Liver (tissue), 9 donors: ENCODE data around the gene CAMK1D. TPM values are rescaled to one million over a fixed set of nuclear protein-coding genes. Genes with fewer than 3 reads are reported as not detected.

Experiments
- DNase-seq: peaks from one replicate; pipeline ENCODE4 v3.0.0-alpha.2; 2017; ENCODE audit warnings: low spot score
- H3K27ac ChIP-seq, 2 donors: one replicate each; pipeline ENCODE4 v1.7.0; 2013; ENCODE audit warnings: inconsistent platforms in 2 of 2, low read length in 2 of 2, control low read depth in 1 of 2, low read depth in 1 of 2, mild to moderate bottlenecking in 1 of 2
- H3K27me3 ChIP-seq, 4 donors: one replicate each; pipeline versions ENCODE4 v1.6.1 to v1.7.0; 2013; ENCODE audit warnings: low read length in 3 of 4, inconsistent platforms in 1 of 4, mild to moderate bottlenecking in 1 of 4, moderate library complexity in 1 of 4; ENCODE audit not compliant: control insufficient read depth in 4 of 4, insufficient read depth in 4 of 4
- H3K36me3 ChIP-seq, 4 donors: one replicate each; pipeline versions ENCODE4 v1.6.1 to v1.7.0; 2013; ENCODE audit warnings: low read length in 3 of 4, mild to moderate bottlenecking in 3 of 4, low read depth in 1 of 4, moderate library complexity in 1 of 4; ENCODE audit not compliant: control insufficient read depth in 4 of 4, insufficient read depth in 3 of 4
- H3K4me1 ChIP-seq, 4 donors: one replicate each; pipeline versions ENCODE4 v1.6.1 to v1.7.0; 2013; ENCODE audit warnings: low read length in 3 of 4, mild to moderate bottlenecking in 3 of 4, moderate library complexity in 1 of 4; ENCODE audit not compliant: control insufficient read depth in 4 of 4, insufficient read depth in 4 of 4
- H3K4me3 ChIP-seq, 3 donors: one replicate each; pipeline versions ENCODE4 v1.6.1 to v1.7.0; 2013; ENCODE audit warnings: low read length in 3 of 3, control low read depth in 1 of 3, low read depth in 1 of 3, mild to moderate bottlenecking in 1 of 3
- H3K9ac ChIP-seq, 2 donors: one replicate each; pipeline ENCODE4 v1.7.0; 2013; ENCODE audit warnings: low read length in 2 of 2, mild to moderate bottlenecking in 2 of 2, moderate library complexity in 2 of 2, control low read depth in 1 of 2, low read depth in 1 of 2
- H3K9me3 ChIP-seq, 4 donors: one replicate each; pipeline versions ENCODE4 v1.6.1 to v1.7.0; 2013; ENCODE audit warnings: low read length in 3 of 4; ENCODE audit not compliant: control insufficient read depth in 4 of 4
- ATF3 ChIP-seq: IDR thresholded peaks from 2 replicates; pipeline ENCODE4 v1.6.1; 2016; ENCODE audit warnings: antibody characterized with exemption
- FOXA2 ChIP-seq: IDR thresholded peaks from 2 replicates; pipeline ENCODE4 v1.6.1; 2016; ENCODE audit warnings: antibody characterized with exemption
- HNF4A ChIP-seq, 2 donors: conservative IDR thresholded peaks; 2 replicates each; pipeline ENCODE4 v1.6.1; 2016; ENCODE audit warnings: antibody characterized with exemption in 2 of 2, mild to moderate bottlenecking in 2 of 2
- MAX ChIP-seq: IDR thresholded peaks from 2 replicates; pipeline ENCODE4 v1.6.1; 2016; ENCODE audit warnings: antibody characterized with exemption
- NR2F2 ChIP-seq: IDR thresholded peaks from 2 replicates; pipeline ENCODE4 v1.6.1; 2016; ENCODE audit warnings: antibody characterized with exemption
- RXRA ChIP-seq, 2 donors: IDR thresholded peaks; 2 replicates each; pipeline ENCODE4 v1.6.1; 2017 to 2018; ENCODE audit warnings: antibody characterized with exemption in 2 of 2, mild to moderate bottlenecking in 1 of 2
- TAF1 ChIP-seq: conservative IDR thresholded peaks from 2 replicates; pipeline ENCODE4 v1.6.1; 2016; ENCODE audit warnings: antibody characterized with exemption, mild to moderate bottlenecking
- YY1 ChIP-seq: IDR thresholded peaks from 2 replicates; pipeline ENCODE4 v1.6.1; 2016; ENCODE audit warnings: antibody characterized with exemption, mild to moderate bottlenecking
- ZBTB33 ChIP-seq: IDR thresholded peaks from 2 replicates; pipeline ENCODE4 v1.6.1; 2016; ENCODE audit warnings: antibody characterized with exemption
- WGBS: extraction: QIAGEN DNeasy Blood & Tissue Kit; methylation state at CpG from one replicate; pipeline ENCODE4 v1.1.7; 2013; 5-methylcytosine and 5-hydroxymethylcytosine counted together
- polyA plus RNA-seq, 2 donors: library from polyadenylated mRNA; stranded (reverse) in 1 of 2; unstranded in 1 of 2; fragments of 200-250 nt in 1 of 2; fragments of >200 nt in 1 of 2; fragmentation: Nextera tagmentation in 1 of 2; extraction: Ambion mirVana in 1 of 2; gene quantifications; one replicate each; pipeline versions ENCODE4 v1.2.1 to v1.2.3, GENCODE V29; 2013 to 2015
- total RNA-seq, 2 donors: library from RNA; depleted of rRNA; stranded (reverse); fragments of >200 nt; gene quantifications; one replicate each; pipeline ENCODE4 v1.2.3, GENCODE V29; 2014
- donor health status: healthy.
- donor health status: healthy.
- donor health status: healthy.
- donor health status: healthy.
- donor health status: healthy.

Gene CAMK1D
- total and polyA plus RNA-seq, 4 donors: 2.7 to 10.1 (median 4.2) TPM

- TF ChIP-seq ZBTB33: no peak
Measured at GRCh38 chr10:12480440-12480839, 131.1 kb downstream of the CAMK1D start (continued).

GRCh38 chr10:12481924-12482323 lies 132.6 kb downstream of the CAMK1D start:
- Histone ChIP-seq H3K4me3 (no peak overlapping the region), H3K27ac (no peak overlapping the region)
- 88% methylated on average over 4 of the region's 4 CpGs for WGBS

GRCh38 chr10:12482587-12482986 lies 133.2 kb downstream of the CAMK1D start:
- Histone ChIP-seq H3K9ac (no peak overlapping the region), H3K27ac (no peak overlapping the region), H3K4me3 (no peak overlapping the region), H3K9me3 (no peaks in the 10 kb centered on the region), H3K4me1 (peaks cover 5 to 13% (median 9%) of the 10 kb centered on the region in 4 donors), H3K36me3 (no peaks in the 10 kb centered on the region), H3K27me3 (no peaks in the 10 kb centered on the region)
- TF ChIP-seq HNF4A (conservative IDR thresholded peaks at IDR 0.05) (no peak), MAX (no peak), ATF3 (no peak), FOXA2 (no peak), RXRA (IDR thresholded peaks at IDR 0.05) (no peak), YY1 (no peak), NR2F2 (no peak)
- 86% methylated on average over 12 of the region's 12 CpGs for WGBS
- no peak for DNase-seq

More at GRCh38 chr10:12481924-12482323, 132.6 kb downstream of the CAMK1D start:
- H3K36me3 ChIP-seq: no peaks in the 10 kb centered on the region
- TF ChIP-seq MAX (no peak), ZBTB33 (no peak), RXRA (IDR thresholded peaks at IDR 0.05) (no peak), NR2F2 (no peak), TAF1 (no peak)
- H3K4me1 ChIP-seq: peaks cover 2 to 6% (median 5%) of the 10 kb centered on the region in 4 donors
- H3K9me3 ChIP-seq: no peaks in the 10 kb centered on the region
- no peak overlapping the region for H3K9ac ChIP-seq
- DNase-seq: no peak
- H3K27me3 ChIP-seq: no peaks in the 10 kb centered on the region
